Nephron (organoid): ENCODE measurements around the gene FBXW11.

Source experiments
- H3K27ac Mint-ChIP-seq, 3 experiments: 2 replicates each; pipeline ENCODE4 v1.8.0; 2020; ENCODE audit warnings: mixed read lengths in 3 of 3, mild to moderate bottlenecking in 2 of 3, moderate library complexity in 1 of 3
- H3K27me3 Mint-ChIP-seq: 2 replicates; pipeline ENCODE4 v1.8.0; 2021; ENCODE audit warnings: low read depth, mild to moderate bottlenecking, moderate library complexity, mixed read lengths
- H3K36me3 Mint-ChIP-seq: 2 replicates; pipeline ENCODE4 v1.8.0; 2020; ENCODE audit warnings: low read depth, mixed read lengths
- H3K4me1 Mint-ChIP-seq: 2 replicates; pipeline ENCODE4 v1.8.0; 2020; ENCODE audit warnings: mixed read lengths
- H3K4me3 Mint-ChIP-seq, 3 experiments: 2 replicates each; pipeline ENCODE4 v1.8.0; 2020; ENCODE audit warnings: mild to moderate bottlenecking in 3 of 3, mixed read lengths in 3 of 3, moderate library complexity in 2 of 3
- H3K9me3 Mint-ChIP-seq: 2 replicates; pipeline ENCODE4 v1.8.0; 2020; ENCODE audit warnings: mixed read lengths
- CTCF ChIP-seq, 3 experiments: fragments of 200-600 bp; sonication (generic); IDR thresholded peaks; one replicate each; pipeline ENCODE4 v1.5.0; 2021; ENCODE audit warnings: antibody characterized with exemption in 3 of 3; ENCODE audit not compliant: unreplicated experiment in 3 of 3

Gene FBXW11

DNA sequence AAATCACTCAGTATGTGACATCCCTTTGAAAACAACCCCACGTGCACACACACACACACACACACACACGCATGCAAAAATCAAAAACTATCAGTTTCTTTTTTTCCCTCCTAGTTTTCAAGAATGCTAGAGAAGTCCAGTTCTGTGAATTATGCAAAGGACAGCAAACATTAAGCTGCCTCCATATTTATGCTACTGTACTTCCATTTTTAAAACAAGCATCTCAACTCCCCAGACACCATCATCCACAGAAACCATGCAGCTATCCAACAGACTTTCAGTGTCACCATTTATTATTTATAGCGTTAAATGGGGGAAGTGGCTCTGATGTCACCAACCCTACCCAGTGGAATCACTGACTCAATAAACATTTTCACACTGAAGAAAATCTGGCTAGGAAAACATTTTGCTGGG is 1.6 kb downstream of the FBXW11 start:
- H3K27me3 Mint-ChIP-seq = no peaks in the 10 kb centered on the region
- peaks cover 58% of the 10 kb centered on the region for H3K4me1 Mint-ChIP-seq
- H3K9me3 Mint-ChIP-seq = no peaks in the 10 kb centered on the region
- H3K27ac Mint-ChIP-seq = peak overlapping the region; percentile 87 to 98 (median 98)
- H3K36me3 Mint-ChIP-seq = no peaks in the 10 kb centered on the region
- H3K4me3 Mint-ChIP-seq = peak overlapping the region; percentile 91 to 99 (median 99)
- TF ChIP-seq CTCF (IDR thresholded peaks at IDR 0.05; ENCODE audit: unreplicated experiment in 3 of 3) = no peak

DNA sequence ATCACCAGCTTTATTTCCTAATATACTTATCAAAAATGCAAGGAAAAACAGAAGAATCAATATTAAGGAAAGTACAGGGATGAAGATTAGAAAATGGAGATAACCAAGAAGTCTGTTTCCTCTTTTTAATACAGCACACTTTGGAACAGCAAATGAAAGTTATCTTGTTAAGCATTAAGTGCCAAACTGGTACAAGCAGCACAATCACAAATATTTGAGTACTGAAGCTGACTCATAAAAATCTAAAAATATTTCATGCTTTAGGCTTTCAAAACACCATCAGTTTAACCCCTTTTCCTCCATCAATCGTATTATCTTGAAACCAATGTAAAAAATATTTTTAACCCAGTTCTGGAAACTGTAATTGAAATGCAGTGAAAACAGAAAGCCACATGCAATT is 2.7 kb downstream of the FBXW11 start:
- H3K4me3 Mint-ChIP-seq = peak overlapping the region; percentile 68 to 74 (median 70)
- peaks cover 63% of the 10 kb centered on the region for H3K4me1 Mint-ChIP-seq
- H3K27me3 Mint-ChIP-seq = no peaks in the 10 kb centered on the region
- TF ChIP-seq CTCF (IDR thresholded peaks at IDR 0.05; ENCODE audit: unreplicated experiment in 3 of 3) = no peak
- H3K9me3 Mint-ChIP-seq = no peaks in the 10 kb centered on the region
- peak overlapping the region in 2 of 3 experiments; percentile 41 to 53 for H3K27ac Mint-ChIP-seq
- no peaks in the 10 kb centered on the region for H3K36me3 Mint-ChIP-seq

GRCh38 chr5:172002840-172003512 is 3.5 kb downstream of the FBXW11 start:
- Mint-ChIP-seq H3K27ac (peak overlapping the region in 2 of 3 experiments; percentile 41 to 53), H3K27me3 (no peaks in the 10 kb centered on the region), H3K9me3 (no peaks in the 10 kb centered on the region), H3K4me1 (peaks cover 64% of the 10 kb centered on the region), H3K36me3 (no peaks in the 10 kb centered on the region), H3K4me3 (peak overlapping the region in 2 of 3 experiments; percentile 43 to 74)
- TF ChIP-seq CTCF (IDR thresholded peaks at IDR 0.05; ENCODE audit: unreplicated experiment in 3 of 3) = no peak

GRCh38 chr5:172002310-172002709 is 4.1 kb downstream of the FBXW11 start:
- peak; percentile 20 to 32 (median 32) for TF ChIP-seq CTCF (IDR thresholded peaks at IDR 0.05; ENCODE audit: unreplicated experiment in 3 of 3)

DNA sequence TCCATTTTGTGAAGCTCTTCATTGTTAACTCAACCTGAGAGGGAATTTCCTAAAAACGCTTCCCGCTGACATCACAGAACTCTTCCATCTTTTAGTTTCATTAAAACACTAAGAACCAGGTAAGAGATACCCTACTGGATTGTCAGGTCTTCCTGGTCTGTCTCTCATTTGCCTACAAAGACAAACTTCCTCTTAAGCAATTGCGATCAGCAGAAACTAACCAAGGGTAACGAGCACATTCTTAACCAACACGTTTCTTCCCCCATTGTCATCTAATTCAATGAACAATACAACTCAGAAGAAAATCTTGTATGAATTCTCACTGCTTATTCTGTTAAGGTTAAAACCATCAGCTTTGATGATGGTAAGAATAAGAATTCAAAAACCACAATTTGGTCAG is 6.6 kb downstream of the FBXW11 start:
- Mint-ChIP-seq H3K9me3 (no peaks in the 10 kb centered on the region), H3K27me3 (no peaks in the 10 kb centered on the region), H3K4me1 (peaks cover 55% of the 10 kb centered on the region), H3K36me3 (peaks cover 14% of the 10 kb centered on the region), H3K4me3 (no peak overlapping the region), H3K27ac (peak overlapping the region in 2 of 3 experiments; percentile 5 to 18)
- no peak for TF ChIP-seq CTCF (IDR thresholded peaks at IDR 0.05; ENCODE audit: unreplicated experiment in 3 of 3)

More at GRCh38 chr5:172002310-172002709, 4.1 kb downstream of the FBXW11 start:
- Mint-ChIP-seq H3K27me3 (no peaks in the 10 kb centered on the region), H3K4me1 (peaks cover 65% of the 10 kb centered on the region), H3K36me3 (no peaks in the 10 kb centered on the region), H3K4me3 (peak overlapping the region; percentile 38 to 60 (median 58)), H3K27ac (peak overlapping the region in 2 of 3 experiments; percentile 43 to 68), H3K9me3 (no peaks in the 10 kb centered on the region)

DNA sequence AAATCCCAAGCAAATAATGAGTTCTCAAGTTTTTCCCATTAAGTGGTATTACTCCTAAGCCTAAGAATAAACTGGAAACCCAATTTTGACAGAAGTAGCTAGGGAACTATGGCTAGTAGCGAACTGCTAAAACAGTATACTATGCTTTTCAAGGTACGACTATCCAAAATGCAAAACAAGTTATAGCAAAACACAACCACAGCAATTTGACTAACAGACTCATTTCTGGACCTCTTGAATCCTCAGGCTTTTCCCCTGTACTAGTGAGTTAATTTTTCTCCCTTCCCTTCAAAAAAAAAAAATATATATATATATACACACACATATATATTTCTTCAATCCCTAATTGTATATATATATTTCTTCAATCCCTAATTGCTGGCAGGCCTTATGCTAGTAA is 7.3 kb downstream of the FBXW11 start:
- Mint-ChIP-seq H3K27ac (no peak overlapping the region), H3K36me3 (peaks cover 14% of the 10 kb centered on the region), H3K9me3 (no peaks in the 10 kb centered on the region), H3K27me3 (no peaks in the 10 kb centered on the region), H3K4me3 (no peak overlapping the region), H3K4me1 (peaks cover 51% of the 10 kb centered on the region)
- TF ChIP-seq CTCF (IDR thresholded peaks at IDR 0.05; ENCODE audit: unreplicated experiment in 3 of 3) = no peak
